Hepatocyte (in vitro differentiated cells): ENCODE data around the gene ILF3. TPM values are rescaled to one million over a fixed set of nuclear protein-coding genes. Genes with fewer than 3 reads are reported as not detected.

Experiments
- DNase-seq: peaks from one replicate; pipeline ENCODE4 v3.0.0-alpha.2; 2016; ENCODE audit warnings: low spot score
- H2AFZ ChIP-seq: fragments of 200-600 bp; sonication (generic); 2 replicates; pipeline ENCODE4 v1.6.0; 2016; ENCODE audit warnings: antibody characterized with exemption, mild to moderate bottlenecking
- H3K27ac ChIP-seq: fragments of 200-600 bp; sonication (generic); 2 replicates; pipeline ENCODE4 v1.5.1; 2016; ENCODE audit warnings: mild to moderate bottlenecking
- H3K27me3 ChIP-seq: fragments of 200-600 bp; sonication (generic); 2 replicates; pipeline ENCODE4 v1.6.1; 2016
- H3K36me3 ChIP-seq: fragments of 200-600 bp; sonication (generic); replicated peaks from 2 replicates; pipeline ENCODE4 v1.5.1; 2016; ENCODE audit warnings: low read depth; ENCODE audit not compliant: insufficient read depth
- H3K4me1 ChIP-seq: fragments of 200-600 bp; sonication (generic); 2 replicates; pipeline ENCODE4 v1.5.1; 2016; ENCODE audit warnings: mild to moderate bottlenecking, moderate library complexity; ENCODE audit not compliant: insufficient read depth
- H3K4me2 ChIP-seq: fragments of 200-600 bp; sonication (generic); 2 replicates; pipeline ENCODE4 v1.6.0; 2016
- H3K4me3 ChIP-seq: fragments of 200-600 bp; sonication (generic); 2 replicates; pipeline ENCODE4 v1.5.1; 2016; ENCODE audit warnings: mild to moderate bottlenecking
- H3K79me2 ChIP-seq: fragments of 200-600 bp; sonication (generic); 2 replicates; pipeline ENCODE4 v1.6.0; 2017; ENCODE audit warnings: mild to moderate bottlenecking
- H3K9me2 ChIP-seq: fragments of 200-600 bp; sonication (generic); replicated peaks from 2 replicates; pipeline ENCODE4 v1.6.0; 2017; ENCODE audit warnings: mild to moderate bottlenecking; ENCODE audit not compliant: insufficient read depth
- H3K9me3 ChIP-seq: fragments of 200-600 bp; sonication (generic); 2 replicates; pipeline ENCODE4 v1.5.1; 2016; ENCODE audit warnings: low read depth, mild to moderate bottlenecking
- H4K20me1 ChIP-seq: fragments of 200-600 bp; sonication (generic); 2 replicates; pipeline ENCODE4 v1.6.0; 2016; ENCODE audit warnings: mild to moderate bottlenecking; ENCODE audit not compliant: insufficient read depth, poor library complexity, severe bottlenecking
- EZH2 ChIP-seq: fragments of 200-600 bp; sonication (generic); IDR thresholded peaks from 2 replicates; pipeline ENCODE4 v1.6.1; 2016; ENCODE audit warnings: antibody characterized with exemption, mild to moderate bottlenecking, borderline replicate concordance
- EZH2phosphoT487 ChIP-seq: fragments of 200-600 bp; sonication (generic); IDR thresholded peaks from one replicate; pipeline ENCODE4 v1.6.1; 2018; ENCODE audit warnings: antibody characterized with exemption, mild to moderate bottlenecking, low read depth, moderate library complexity; ENCODE audit not compliant: unreplicated experiment, severe bottlenecking
- WGBS: methylation state at CpG from one replicate; pipeline ENCODE4 v1.1.6; 2016; ENCODE audit warnings: low lambda C conversion rate; ENCODE audit errors: missing lambda C conversion rate; 5-methylcytosine and 5-hydroxymethylcytosine counted together
- polyA plus RNA-seq: library from polyadenylated mRNA; unstranded; fragments of >200 nt; fragmentation: Nextera tagmentation; extraction: Ambion mirVana; gene quantifications from 2 replicates; pipeline ENCODE4 v1.2.1, GENCODE V29; 2016
- total RNA-seq: library from RNA; depleted of rRNA; stranded (reverse); fragments of >200 nt; gene quantifications from 2 replicates; pipeline ENCODE4 v1.2.3, GENCODE V29; 2014
- TF ChIP-seq, protein P1 (sequence below): fragments of 200-600 bp; sonication (generic); IDR thresholded peaks from 2 replicates; pipeline ENCODE4 v1.5.1; 2016; ENCODE audit warnings: antibody characterized with exemption, mild to moderate bottlenecking; ENCODE audit not compliant: poor library complexity

The ILF3 gene
- total and polyA plus RNA-seq, 2 experiments from 2014 or later: 120 to 149 TPM

DNA sequence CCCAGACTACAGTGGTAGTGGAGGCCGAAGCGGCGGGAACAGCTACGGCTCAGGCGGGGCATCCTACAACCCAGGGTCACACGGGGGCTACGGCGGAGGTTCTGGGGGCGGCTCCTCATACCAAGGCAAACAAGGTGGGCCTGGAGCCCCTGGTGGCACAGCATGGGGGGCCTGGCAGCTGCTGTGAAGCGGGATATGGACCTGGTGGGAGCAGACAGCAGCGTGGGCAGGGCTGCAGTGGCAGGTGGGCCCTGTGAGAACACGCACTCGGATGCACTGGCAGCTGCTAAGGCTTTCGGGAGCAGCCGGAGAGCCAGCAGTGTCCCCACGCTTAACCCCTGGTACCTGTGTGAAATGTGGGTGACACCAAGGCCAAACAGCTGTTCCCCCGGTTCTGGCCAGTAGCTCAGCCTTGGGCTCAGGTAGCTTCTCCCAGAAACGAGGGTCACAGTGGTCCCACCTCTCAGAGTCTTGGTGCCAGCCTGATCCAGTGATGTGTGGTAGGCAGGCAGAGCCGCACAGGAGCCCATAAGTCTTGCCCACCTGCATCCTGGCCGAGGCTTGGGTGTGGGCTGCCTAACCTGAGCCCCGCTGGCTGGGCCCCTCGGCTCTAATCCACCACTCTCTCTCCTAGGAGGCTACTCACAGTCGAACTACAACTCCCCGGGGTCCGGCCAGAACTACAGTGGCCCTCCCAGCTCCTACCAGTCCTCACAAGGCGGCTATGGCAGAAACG, 34.6 kb downstream of the ILF3 start:
- WGBS: 97% methylated on average over 25 of the region's 27 CpGs
- Histone ChIP-seq H4K20me1 (peaks cover 65% of the 10 kb centered on the region), H3K27me3 (no peaks in the 10 kb centered on the region), H3K36me3 (no peaks in the 10 kb centered on the region), H3K27ac (no peak overlapping the region), H3K4me2 (no peak overlapping the region), H2AFZ (no peak overlapping the region), H3K4me3 (no peak overlapping the region), H3K9me2 (no peaks in the 10 kb centered on the region), H3K9me3 (no peaks in the 10 kb centered on the region), H3K79me2 (peaks cover 14% of the 10 kb centered on the region), H3K4me1 (no peaks in the 10 kb centered on the region)
- no peak for DNase-seq
- TF ChIP-seq, protein P1, sequence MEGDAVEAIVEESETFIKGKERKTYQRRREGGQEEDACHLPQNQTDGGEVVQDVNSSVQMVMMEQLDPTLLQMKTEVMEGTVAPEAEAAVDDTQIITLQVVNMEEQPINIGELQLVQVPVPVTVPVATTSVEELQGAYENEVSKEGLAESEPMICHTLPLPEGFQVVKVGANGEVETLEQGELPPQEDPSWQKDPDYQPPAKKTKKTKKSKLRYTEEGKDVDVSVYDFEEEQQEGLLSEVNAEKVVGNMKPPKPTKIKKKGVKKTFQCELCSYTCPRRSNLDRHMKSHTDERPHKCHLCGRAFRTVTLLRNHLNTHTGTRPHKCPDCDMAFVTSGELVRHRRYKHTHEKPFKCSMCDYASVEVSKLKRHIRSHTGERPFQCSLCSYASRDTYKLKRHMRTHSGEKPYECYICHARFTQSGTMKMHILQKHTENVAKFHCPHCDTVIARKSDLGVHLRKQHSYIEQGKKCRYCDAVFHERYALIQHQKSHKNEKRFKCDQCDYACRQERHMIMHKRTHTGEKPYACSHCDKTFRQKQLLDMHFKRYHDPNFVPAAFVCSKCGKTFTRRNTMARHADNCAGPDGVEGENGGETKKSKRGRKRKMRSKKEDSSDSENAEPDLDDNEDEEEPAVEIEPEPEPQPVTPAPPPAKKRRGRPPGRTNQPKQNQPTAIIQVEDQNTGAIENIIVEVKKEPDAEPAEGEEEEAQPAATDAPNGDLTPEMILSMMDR: no peak
- TF ChIP-seq EZH2 (no peak), EZH2phosphoT487 (no peak)

DNA sequence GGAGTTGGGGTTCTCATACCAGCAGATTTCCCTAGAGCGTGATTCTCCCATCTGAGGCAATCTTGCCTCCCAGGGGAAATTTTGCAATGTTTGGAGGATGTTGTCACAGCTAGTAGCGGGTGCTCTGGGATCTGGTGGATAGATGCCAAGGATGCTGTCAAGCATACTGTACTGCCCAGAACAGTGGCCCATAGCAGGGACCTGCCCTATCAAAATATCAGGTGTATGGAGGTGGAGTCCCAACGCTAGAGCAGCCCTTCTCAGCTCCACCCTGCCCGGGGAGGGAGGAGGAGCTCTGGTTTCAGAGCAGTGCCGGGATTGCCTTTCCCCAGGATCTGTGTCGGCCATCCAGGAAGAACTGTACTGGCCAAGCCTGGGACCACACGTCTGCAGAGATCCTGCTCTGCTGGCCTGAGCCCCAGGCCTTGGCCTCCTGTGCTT, 36.2 kb downstream of the ILF3 start:
- H3K4me2 ChIP-seq: no peak overlapping the region
- no peak overlapping the region for H3K4me3 ChIP-seq
- peaks cover 5% of the 10 kb centered on the region for H3K79me2 ChIP-seq
- no peaks in the 10 kb centered on the region for H3K9me2 ChIP-seq
- no peak for DNase-seq
- H4K20me1 ChIP-seq: peaks cover 57% of the 10 kb centered on the region
- H3K27me3 ChIP-seq: no peaks in the 10 kb centered on the region
- H3K4me1 ChIP-seq: no peaks in the 10 kb centered on the region
- no peaks in the 10 kb centered on the region for H3K36me3 ChIP-seq
- TF ChIP-seq, protein P1: no peak
- TF ChIP-seq EZH2: no peak
- TF ChIP-seq EZH2phosphoT487: no peak
- no peak overlapping the region for H3K27ac ChIP-seq
- no peaks in the 10 kb centered on the region for H3K9me3 ChIP-seq
- H2AFZ ChIP-seq: no peak overlapping the region
- 70% methylated on average over 7 of the region's 7 CpGs for WGBS

DNA sequence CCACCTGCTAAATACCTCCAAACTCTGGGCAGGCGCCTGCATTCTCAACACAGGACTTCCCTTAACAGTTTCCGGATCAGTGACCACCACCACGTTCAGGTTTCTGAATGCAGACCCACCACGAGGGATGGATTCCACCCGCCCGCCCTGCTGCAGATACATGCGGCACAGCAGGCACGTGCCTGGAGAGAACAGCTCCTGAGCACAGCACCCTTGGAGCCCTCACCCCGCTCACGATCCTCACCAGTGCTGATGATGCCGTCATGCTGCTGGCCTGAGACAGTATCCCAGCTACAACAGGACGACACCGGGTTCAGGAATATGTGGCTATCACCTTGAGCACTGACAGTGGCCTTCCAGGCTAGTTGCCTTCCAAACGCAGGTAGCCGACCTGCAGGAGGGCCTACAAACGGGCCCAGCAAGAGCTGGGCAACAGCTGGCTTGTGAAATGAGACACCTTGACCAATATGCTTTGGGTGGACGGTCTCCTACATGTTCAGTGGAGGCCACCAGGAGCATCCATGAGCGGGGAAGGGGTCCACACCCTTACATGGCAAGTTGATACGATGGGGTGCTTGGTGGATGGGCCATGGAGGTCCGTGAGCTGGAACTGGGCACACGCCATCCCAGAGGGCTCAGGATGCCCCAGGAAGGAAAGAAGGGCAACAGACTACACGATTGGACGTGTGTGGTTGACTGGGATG, 37.2 kb downstream of the ILF3 start:
- H3K4me1 ChIP-seq: no peaks in the 10 kb centered on the region
- H3K9me3 ChIP-seq: no peaks in the 10 kb centered on the region
- 92% methylated on average over 22 of the region's 23 CpGs for WGBS
- no peak overlapping the region for H2AFZ ChIP-seq
- no peak overlapping the region for H3K27ac ChIP-seq
- H3K36me3 ChIP-seq: no peaks in the 10 kb centered on the region
- H3K4me3 ChIP-seq: no peak overlapping the region
- TF ChIP-seq EZH2 (no peak), EZH2phosphoT487 (no peak)
- TF ChIP-seq, protein P1: no peak
- DNase-seq: no peak
- no peaks in the 10 kb centered on the region for H3K27me3 ChIP-seq
- no peaks in the 10 kb centered on the region for H3K9me2 ChIP-seq
- H4K20me1 ChIP-seq: peaks cover 47% of the 10 kb centered on the region
- no peak overlapping the region for H3K4me2 ChIP-seq
- H3K79me2 ChIP-seq: no peaks in the 10 kb centered on the region
